ENCODE results near the gene FNIP2. TPM values are rescaled to one million over a fixed set of nuclear protein-coding genes. Genes with fewer than 3 reads are reported as not detected.
"Not testable (repeated sequence)": the region's sequence is repeated elsewhere in the genome, so short reads cannot be mapped to it uniquely, and the experiment has no call there.

The FNIP2 gene
- total RNA-seq, 3 donors from 2014 or later (not counting 1 experiment from before 2014, with no cell fraction given), result 19.4 to 22.6 (median 21.8) TPM

DNA sequence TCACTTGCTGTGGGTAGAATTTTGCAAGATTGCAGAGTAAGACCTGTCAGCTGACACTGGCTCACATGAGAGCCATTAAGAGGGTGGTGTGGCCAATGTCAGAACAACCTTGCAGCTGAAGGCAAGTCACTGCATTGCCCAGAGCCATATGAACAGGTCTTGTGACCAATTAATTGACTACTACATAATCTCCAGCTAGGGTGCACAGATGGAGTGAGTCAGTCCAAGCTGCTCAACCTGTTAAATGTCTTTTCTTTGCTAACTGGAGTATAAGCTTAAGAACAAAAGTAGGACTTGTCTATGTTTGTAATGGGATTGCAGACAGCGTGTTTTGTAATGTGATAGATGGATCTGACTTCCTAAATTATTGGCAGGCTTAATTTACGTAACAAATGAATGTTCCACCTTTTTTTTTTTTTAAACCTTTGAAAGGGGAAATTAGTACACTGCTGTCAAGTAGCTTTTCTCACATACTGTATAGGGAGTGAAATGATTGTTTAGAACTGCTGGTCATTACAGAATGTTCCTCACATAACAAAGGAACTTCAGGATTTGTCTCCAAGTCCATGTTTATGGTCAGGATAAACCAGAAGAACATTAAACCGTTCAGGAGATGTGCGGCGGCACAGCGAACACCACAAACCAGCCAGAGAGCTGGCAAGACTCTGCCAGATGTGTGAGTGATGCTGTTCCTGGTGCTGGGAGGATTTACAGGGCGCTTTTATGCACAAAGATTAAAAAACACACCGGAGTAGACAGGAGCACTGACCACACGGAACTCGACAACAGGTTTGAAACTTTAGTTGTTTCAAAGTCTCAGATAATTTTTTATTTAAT lies 37.0 kb downstream of the FNIP2 start:
- Histone ChIP-seq H3K9me3 (ENCODE audit: control insufficient read depth, insufficient read depth, low read length) (no peaks in the 10 kb centered on the region), H3K27me3 (ENCODE audit: control insufficient read depth, insufficient read depth, low read length) (no peaks in the 10 kb centered on the region), H3K27ac (ENCODE audit: low read length) (no peak overlapping the region), H3K36me3 (ENCODE audit: control insufficient read depth, insufficient read depth, low read length) (no peaks in the 10 kb centered on the region), H3K4me3 (ENCODE audit: low read length) (no peak overlapping the region), H3K4me1 (ENCODE audit: control insufficient read depth, insufficient read depth, low read length) (peaks cover 8% of the 10 kb centered on the region)
- peak overlapping the region in 1 of 2 donors; percentile 48 for H3K27ac Mint-ChIP-seq
- H3K4me3 Mint-ChIP-seq, result no peak overlapping the region
- H3K4me1 Mint-ChIP-seq, result peaks cover 51 to 57% of the 10 kb centered on the region in 2 donors
- no peaks in the 10 kb centered on the region for H3K9me3 Mint-ChIP-seq
- ATAC-seq (peak in 1 of 3 donors; percentile 21), DNase-seq (no peak)
- TF ChIP-seq, protein P1, sequence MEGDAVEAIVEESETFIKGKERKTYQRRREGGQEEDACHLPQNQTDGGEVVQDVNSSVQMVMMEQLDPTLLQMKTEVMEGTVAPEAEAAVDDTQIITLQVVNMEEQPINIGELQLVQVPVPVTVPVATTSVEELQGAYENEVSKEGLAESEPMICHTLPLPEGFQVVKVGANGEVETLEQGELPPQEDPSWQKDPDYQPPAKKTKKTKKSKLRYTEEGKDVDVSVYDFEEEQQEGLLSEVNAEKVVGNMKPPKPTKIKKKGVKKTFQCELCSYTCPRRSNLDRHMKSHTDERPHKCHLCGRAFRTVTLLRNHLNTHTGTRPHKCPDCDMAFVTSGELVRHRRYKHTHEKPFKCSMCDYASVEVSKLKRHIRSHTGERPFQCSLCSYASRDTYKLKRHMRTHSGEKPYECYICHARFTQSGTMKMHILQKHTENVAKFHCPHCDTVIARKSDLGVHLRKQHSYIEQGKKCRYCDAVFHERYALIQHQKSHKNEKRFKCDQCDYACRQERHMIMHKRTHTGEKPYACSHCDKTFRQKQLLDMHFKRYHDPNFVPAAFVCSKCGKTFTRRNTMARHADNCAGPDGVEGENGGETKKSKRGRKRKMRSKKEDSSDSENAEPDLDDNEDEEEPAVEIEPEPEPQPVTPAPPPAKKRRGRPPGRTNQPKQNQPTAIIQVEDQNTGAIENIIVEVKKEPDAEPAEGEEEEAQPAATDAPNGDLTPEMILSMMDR (IDR thresholded peaks at IDR 0.05), result no peak
- intact Hi-C loops (cut with micrococcal nuclease), result no loop called here
- no peaks in the 10 kb centered on the region for H3K27me3 Mint-ChIP-seq (ENCODE audit: low read depth in 2 of 2)
- 87% methylated on average over 9 of the region's 10 CpGs for WGBS (ENCODE audit: insufficient coverage)
- no peaks in the 10 kb centered on the region for H3K36me3 Mint-ChIP-seq

DNA sequence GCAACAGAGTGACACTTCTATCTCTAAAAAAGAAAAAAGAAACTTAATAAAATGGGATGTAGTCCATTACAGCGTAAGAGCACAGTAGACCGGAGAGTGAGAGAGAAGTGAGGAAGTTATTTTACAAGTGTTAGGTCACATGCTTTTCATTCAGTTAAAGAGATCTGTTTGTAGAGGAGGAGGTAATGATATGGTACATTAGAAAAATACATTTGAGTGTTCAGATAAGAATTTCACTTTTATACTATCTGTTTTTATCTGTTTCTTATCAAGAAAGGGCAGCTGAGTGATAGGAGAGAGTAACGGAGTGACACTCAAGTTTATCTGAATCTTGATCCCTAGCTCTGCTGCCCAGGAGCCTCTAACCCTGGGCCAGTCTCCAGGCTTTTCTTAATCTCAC lies 38.9 kb downstream of the FNIP2 start:
- Mint-ChIP-seq H3K9me3 (no peaks in the 10 kb centered on the region), H3K4me1 (peaks cover 61 to 63% of the 10 kb centered on the region in 2 donors), H3K36me3 (no peaks in the 10 kb centered on the region), H3K27ac (peak overlapping the region in 1 of 2 donors; percentile 23), H3K4me3 (no peak overlapping the region), H3K27me3 (ENCODE audit: low read depth in 2 of 2) (no peaks in the 10 kb centered on the region)
- H3K4me1 ChIP-seq (ENCODE audit: control insufficient read depth, insufficient read depth, low read length), result peaks cover 12% of the 10 kb centered on the region
- H3K36me3 ChIP-seq (ENCODE audit: control insufficient read depth, insufficient read depth, low read length), result no peaks in the 10 kb centered on the region
- TF ChIP-seq, protein P1 (IDR thresholded peaks at IDR 0.05), result no peak
- H3K4me3 ChIP-seq (ENCODE audit: low read length), result no peak overlapping the region
- 53% methylated on average over 3 of the region's 3 CpGs for WGBS (ENCODE audit: insufficient coverage)
- peak in 2 of 3 donors; percentile 32 to 39 for ATAC-seq
- H3K9me3 ChIP-seq (ENCODE audit: control insufficient read depth, insufficient read depth, low read length), result no peaks in the 10 kb centered on the region
- no peak for DNase-seq
- intact Hi-C loops (cut with micrococcal nuclease), result no loop called here
- no peak overlapping the region for H3K27ac ChIP-seq (ENCODE audit: low read length)
- H3K27me3 ChIP-seq (ENCODE audit: control insufficient read depth, insufficient read depth, low read length), result no peaks in the 10 kb centered on the region

DNA sequence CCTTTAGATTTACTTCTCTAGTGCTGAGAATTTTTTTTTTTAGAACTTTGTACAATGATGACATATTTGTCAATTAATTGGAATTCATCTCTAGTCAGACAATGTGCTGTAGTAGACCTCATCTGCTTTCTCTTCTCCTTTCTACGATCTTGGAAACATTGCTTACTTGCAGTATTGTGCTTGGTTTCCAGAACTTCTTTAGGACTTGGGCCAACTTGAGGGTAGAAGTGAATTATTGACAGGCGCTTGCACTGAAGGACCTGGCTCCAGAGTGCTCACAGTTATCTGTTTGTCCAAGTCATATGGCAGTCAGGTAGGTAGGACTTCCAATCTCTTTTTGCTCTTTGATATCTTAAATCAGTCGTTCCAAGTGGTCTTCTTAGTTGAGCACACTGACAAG lies 39.6 kb downstream of the FNIP2 start:
- intact Hi-C loops (cut with micrococcal nuclease), result no loop called here
- ATAC-seq (no peak), DNase-seq (no peak)
- no peak overlapping the region for H3K27ac ChIP-seq (ENCODE audit: low read length)
- peak overlapping the region; percentile 6 for H3K4me3 Mint-ChIP-seq
- H3K4me1 Mint-ChIP-seq, result peaks cover 56 to 60% of the 10 kb centered on the region in 2 donors
- H3K9me3 Mint-ChIP-seq, result no peaks in the 10 kb centered on the region
- H3K36me3 Mint-ChIP-seq, result no peaks in the 10 kb centered on the region
- H3K27me3 Mint-ChIP-seq (ENCODE audit: low read depth in 2 of 2), result no peaks in the 10 kb centered on the region
- no peaks in the 10 kb centered on the region for H3K27me3 ChIP-seq (ENCODE audit: control insufficient read depth, insufficient read depth, low read length)
- 60% methylated on average over 3 of the region's 3 CpGs for WGBS (ENCODE audit: insufficient coverage)
- H3K9me3 ChIP-seq (ENCODE audit: control insufficient read depth, insufficient read depth, low read length), result no peaks in the 10 kb centered on the region
- H3K27ac Mint-ChIP-seq, result peak overlapping the region; percentile 3 to 14
- TF ChIP-seq, protein P1 (IDR thresholded peaks at IDR 0.05), result no peak
- H3K36me3 ChIP-seq (ENCODE audit: control insufficient read depth, insufficient read depth, low read length), result no peaks in the 10 kb centered on the region
- H3K4me1 ChIP-seq (ENCODE audit: control insufficient read depth, insufficient read depth, low read length), result peaks cover 12% of the 10 kb centered on the region
- H3K4me3 ChIP-seq (ENCODE audit: low read length), result no peak overlapping the region

DNA sequence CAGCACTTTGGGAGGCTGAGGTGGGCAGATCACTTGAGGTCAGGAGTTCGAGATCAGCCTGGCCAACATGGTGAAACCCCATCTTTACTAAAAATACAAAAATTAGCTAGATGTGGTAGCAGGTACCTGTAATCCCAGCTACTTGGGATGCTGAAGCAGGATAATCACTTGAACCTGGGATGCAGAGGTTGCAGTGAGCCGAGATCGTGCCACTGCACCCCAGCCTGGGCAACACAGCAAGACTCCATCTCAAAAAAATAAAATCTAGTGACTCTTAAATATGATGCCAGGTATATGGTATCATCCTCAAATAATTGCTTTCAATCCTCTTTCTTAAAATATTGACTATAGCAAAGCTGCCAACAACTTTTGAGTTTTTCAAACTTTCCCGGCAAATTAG lies 40.4 kb downstream of the FNIP2 start:
- H3K36me3 Mint-ChIP-seq; H3K4me3 ChIP-seq (ENCODE audit: low read length); intact Hi-C loops (cut with micrococcal nuclease); ATAC-seq; H3K27me3 ChIP-seq (ENCODE audit: control insufficient read depth, insufficient read depth, low read length); H3K9me3 Mint-ChIP-seq; H3K27ac ChIP-seq (ENCODE audit: low read length); H3K27me3 Mint-ChIP-seq (ENCODE audit: low read depth in 2 of 2); H3K4me3 Mint-ChIP-seq; H3K36me3 ChIP-seq (ENCODE audit: control insufficient read depth, insufficient read depth, low read length); H3K9me3 ChIP-seq (ENCODE audit: control insufficient read depth, insufficient read depth, low read length); DNase-seq: not testable (repeated sequence)
- 96% methylated on average over 3 of the region's 4 CpGs for WGBS (ENCODE audit: insufficient coverage)
- H3K4me1 Mint-ChIP-seq, result peaks cover 51 to 65% of the 10 kb centered on the region in 2 donors
- peak overlapping the region; percentile 88 to 89 for H3K27ac Mint-ChIP-seq
- peaks cover 12% of the 10 kb centered on the region for H3K4me1 ChIP-seq (ENCODE audit: control insufficient read depth, insufficient read depth, low read length)

Data from natural killer cell (primary cell).